Motor neuron (in vitro differentiated cells): ENCODE results near the gene AGO3. TPM values are rescaled to one million over a fixed set of nuclear protein-coding genes. Genes with fewer than 3 reads are reported as not detected.
"Not testable (repeated sequence)": the region's sequence is repeated elsewhere in the genome, so short reads cannot be mapped to it uniquely, and the experiment has no call there.

Experiments used
- ATAC-seq, 8 experiments: fragments of 200-7000 bp; cut with Tn5 transposase; replicated peaks in 6 of 8; 2 replicates each; pipeline ENCODE4 v1.8.0; 2021; ENCODE audit warnings: mild to moderate bottlenecking in 8 of 8, moderate library complexity in 8 of 8
- H3K27ac ChIP-seq, 2 donors: fragments of 250-450 bp; sonication (Bioruptor Pico); 2 replicates each; pipeline ENCODE4 v1.9.0; 2021; ENCODE audit warnings: antibody characterized with exemption in 2 of 2, mild to moderate bottlenecking in 2 of 2, moderate library complexity in 1 of 2
- H3K4me1 ChIP-seq, 2 donors: fragments of 250-450 bp; sonication (Bioruptor Pico); replicated peaks in 1 of 2; 2 replicates each; pipeline ENCODE4 v1.6.1; 2021; ENCODE audit warnings: antibody characterized with exemption in 2 of 2, mild to moderate bottlenecking in 2 of 2, moderate library complexity in 1 of 2
- H3K4me3 ChIP-seq, 5 donors: fragments of 250-450 bp; sonication (Bioruptor Pico); 2 replicates each; pipeline ENCODE4 v1.9.0; 2021; ENCODE audit warnings: antibody characterized with exemption in 5 of 5, mild to moderate bottlenecking in 5 of 5, moderate library complexity in 4 of 5
- WGBS, 10 experiments: fragments of 450-650 bp; shearing (Covaris generic); methylation state at CpG; one replicate each; pipeline ENCODE4 v1.0.0; 2022; 5-methylcytosine and 5-hydroxymethylcytosine counted together
- in situ Hi-C, 9 experiments: fragments of 400-800 bp; cut with MboI; loops; one replicate each; pipeline ENCODE4 v1.15.0; 2021; ENCODE audit warnings: low sequenced_read_pairs in 9 of 9, low pct_unique_long_range_greater_than_20kb in 2 of 9; ENCODE audit not compliant: unreplicated experiment in 9 of 9
- total RNA-seq, 8 experiments: library from RNA; unstranded; fragments of 300-600 nt; gene quantifications; 2 replicates each; pipeline versions ENCODE4 v1.2.3 to v1.2.4, GENCODE V29; 2022

Gene AGO3
- total RNA-seq, 8 experiments from 2014 or later = 10.5 to 35.0 (median 16.9) TPM

DNA sequence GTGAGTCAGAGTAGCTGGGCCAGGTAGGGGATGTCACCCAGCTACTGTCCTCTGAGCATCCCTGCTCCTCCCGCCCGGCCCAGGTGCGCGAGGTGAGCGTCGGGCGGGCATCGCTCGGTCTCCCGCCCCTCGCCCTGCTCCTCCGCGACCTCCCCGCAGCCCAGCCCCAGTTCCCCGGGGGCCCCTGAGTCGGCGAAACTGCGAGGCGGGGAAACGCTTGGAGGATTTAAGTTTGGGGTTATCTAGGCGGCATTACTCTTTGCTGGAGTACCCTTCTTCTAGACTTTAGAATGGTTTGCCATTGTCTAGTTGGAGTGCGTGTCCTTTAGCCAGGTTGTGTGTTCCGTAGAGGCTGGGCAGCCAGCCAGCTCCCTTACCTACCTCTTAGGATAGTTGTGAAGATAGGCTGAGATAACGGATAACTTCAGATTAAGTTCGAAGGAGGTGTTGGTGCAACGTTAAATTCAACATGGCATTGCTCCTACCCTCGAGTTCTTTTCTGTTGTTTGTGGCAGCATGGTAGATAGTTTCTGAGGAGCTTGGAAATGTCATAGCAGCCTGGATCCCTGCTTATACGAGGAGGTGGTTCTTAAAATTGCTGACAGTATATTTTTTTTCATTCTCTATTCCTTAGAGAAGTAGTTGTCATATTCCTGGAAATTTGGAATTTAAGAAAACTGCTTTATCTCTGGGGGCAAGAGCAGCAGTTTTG is 697 bp downstream of the AGO3 start:
- ATAC-seq = peak; percentile 2 to 52 (median 34)
- H3K4me3 ChIP-seq = peak overlapping the region; percentile 82 to 97 (median 91)
- peaks cover 19 to 48% of the 10 kb centered on the region in 2 donors for H3K4me1 ChIP-seq
- H3K27ac ChIP-seq = peak overlapping the region; percentile 95 to 97
- in situ Hi-C loops = no loop called here
- 0 to 12% (median 0%) methylated on average over 1 to 19 of the region's 28 CpGs; no CpG with 5 or more reads in 1 of the 10 experiments for WGBS, 10 experiments

DNA sequence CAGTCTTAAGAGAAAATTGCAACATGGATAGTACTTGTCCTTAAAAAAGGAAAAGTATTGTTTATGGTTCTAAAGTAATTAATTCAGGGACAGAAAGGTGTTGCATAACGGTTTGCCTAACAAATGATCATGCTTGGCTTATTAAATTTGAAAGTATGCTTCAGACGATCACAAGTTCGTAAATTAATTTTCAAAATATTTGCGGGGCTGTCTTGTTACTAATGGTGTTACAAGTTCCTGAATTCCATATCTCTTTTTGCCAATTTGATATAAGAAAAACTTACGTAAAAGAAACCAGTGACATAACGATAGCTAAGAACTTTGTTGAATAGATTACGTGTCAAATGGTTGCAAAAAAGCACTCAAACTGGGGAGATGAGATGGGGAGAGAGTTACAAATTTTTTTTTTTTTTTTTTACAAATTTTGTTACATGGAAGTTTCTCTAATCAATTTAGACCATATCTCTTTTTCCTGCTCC is 1.3 kb downstream of the AGO3 start:
- Histone ChIP-seq H3K27ac (no peak overlapping the region), H3K4me1 (peaks cover 19 to 49% of the 10 kb centered on the region in 2 donors), H3K4me3 (peak overlapping the region; percentile 82 to 97 (median 91))
- WGBS, 10 experiments = 9 to 62% (median 39%) methylated on average over 4 to 7 of the region's 7 CpGs
- ATAC-seq = no peak
- in situ Hi-C loops = no loop called here

DNA sequence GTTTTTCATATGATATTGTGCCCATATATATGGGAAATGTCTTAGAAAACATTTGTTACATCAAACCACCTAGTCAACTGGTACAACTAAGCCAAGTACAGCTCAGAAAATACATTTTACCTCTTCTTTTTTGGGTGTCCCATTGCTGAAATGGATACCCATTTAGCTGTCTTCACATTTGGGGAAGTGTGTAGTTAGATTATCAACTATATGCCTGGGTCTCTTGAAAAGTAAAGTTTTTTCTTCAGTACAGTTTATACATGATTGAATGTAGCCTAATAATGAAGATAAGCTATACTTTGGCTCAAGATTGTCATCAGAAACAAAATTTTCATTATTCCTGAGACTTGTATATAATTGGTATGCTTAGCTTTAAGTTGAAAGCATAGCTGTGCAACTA is 2.0 kb downstream of the AGO3 start:
- in situ Hi-C loops = no loop called here
- no peak for ATAC-seq
- peak overlapping the region in 1 of 5 donors; percentile 82 for H3K4me3 ChIP-seq
- peaks cover 19 to 49% of the 10 kb centered on the region in 2 donors for H3K4me1 ChIP-seq
- H3K27ac ChIP-seq = no peak overlapping the region

DNA sequence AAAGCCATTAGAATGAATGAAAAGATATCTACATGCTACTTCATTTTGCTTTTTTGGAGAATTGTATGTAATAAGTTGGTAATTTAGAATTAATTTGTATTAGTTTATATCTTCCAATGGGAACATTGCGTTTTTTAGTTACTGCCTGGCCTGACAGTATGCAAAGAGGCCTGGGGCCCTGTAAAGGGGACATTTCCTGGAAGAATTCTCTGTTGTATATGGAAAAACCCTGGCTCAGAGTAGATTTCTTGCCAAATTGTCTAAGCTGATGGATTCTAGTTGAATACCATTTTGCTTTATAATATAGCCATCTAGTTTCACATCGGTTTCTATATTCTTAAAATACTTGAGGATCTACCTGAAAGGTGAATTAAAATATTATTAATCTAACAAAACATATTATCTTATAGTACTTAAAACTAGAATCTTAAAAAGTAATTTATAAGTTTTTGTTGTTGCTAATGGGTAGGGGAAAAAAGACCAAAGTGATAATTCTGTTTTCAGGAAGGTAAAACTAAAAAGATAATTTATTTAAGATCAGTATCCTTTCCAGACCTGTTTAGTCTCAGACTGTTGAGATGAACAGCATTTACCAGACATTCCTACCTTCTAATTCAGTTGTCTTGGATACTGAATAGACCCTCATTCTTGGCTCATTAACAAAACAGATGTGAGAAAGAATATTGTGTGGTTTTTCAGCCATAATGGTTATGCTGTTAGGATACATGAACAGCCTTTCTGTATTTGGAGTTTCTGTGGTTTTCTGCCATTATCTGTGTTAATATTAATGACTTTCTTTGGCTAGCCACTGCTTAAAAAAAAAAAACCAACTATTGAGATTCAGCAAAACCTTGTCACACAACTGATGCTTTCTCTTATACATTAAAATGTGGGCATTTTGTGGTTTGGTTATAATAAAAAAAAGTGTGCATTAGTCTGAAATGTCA is 4.8 kb downstream of the AGO3 start:
- in situ Hi-C loops = no loop called here
- ATAC-seq = peak in 4 of 8 experiments; percentile 1 to 31 (median 8)
- Histone ChIP-seq H3K4me3 (peak overlapping the region in 1 of 5 donors; percentile 9), H3K4me1 (peaks cover 19 to 39% of the 10 kb centered on the region in 2 donors), H3K27ac (peak overlapping the region; percentile 46 to 58)
- 13 to 65% (median 35%) methylated on average over 2 of the region's 2 CpGs; no CpG with 5 or more reads in 1 of the 10 experiments for WGBS, 10 experiments

DNA sequence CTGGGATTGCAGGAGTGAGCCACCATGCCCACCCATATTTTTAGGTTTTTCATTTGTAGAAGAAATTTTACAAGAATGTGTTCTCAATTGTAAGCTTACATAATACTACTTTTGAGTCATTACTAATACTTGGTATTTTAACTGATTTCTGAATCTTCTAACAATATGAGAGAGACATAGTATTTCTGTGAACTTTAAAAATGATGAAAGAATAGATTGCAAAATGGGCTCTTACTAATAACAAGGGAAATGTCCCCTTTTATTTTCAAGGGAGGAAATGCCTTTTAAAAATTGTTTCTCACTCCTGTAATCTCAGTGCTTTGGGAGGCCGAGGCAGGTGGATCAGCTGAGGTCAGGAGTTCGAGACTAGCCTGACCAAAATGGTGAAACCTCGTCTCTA is 5.9 kb downstream of the AGO3 start:
- H3K27ac ChIP-seq = no peak overlapping the region
- WGBS, 10 experiments = 82 to 100% (median 100%) methylated on average over 1 to 3 of the region's 3 CpGs; no CpG with 5 or more reads in 2 of the 10 experiments
- H3K4me1 ChIP-seq = peaks cover 19 to 38% of the 10 kb centered on the region in 2 donors
- in situ Hi-C loops = no loop called here
- no peak for ATAC-seq
- H3K4me3 ChIP-seq = no peak overlapping the region

DNA sequence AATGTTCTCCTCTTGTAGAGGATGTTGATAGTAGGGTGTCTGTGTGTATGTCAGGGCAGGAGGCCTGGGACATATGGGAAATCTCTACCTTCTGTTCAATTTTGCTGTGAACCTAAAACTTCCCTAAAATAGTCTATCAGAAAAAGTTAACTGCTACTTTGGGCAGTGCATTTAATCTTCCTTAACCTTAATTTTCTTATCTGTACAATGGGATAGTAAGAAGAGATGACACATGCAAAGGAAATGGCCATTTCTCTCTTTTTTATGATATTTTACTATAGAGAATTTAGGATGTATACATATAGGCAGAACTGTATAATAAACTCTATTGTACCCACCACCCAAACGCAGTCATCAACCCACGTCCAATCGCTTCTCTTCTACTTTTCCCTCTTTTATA is 8.6 kb downstream of the AGO3 start:
- WGBS, 10 experiments = 93 to 100% (median 98%) methylated on average over 2 to 3 of the region's 3 CpGs
- in situ Hi-C loops = no loop called here
- ATAC-seq = no peak
- H3K4me1 ChIP-seq = peaks cover 15 to 17% of the 10 kb centered on the region in 2 donors
- no peak overlapping the region for H3K4me3 ChIP-seq
- H3K27ac ChIP-seq = no peak overlapping the region

DNA sequence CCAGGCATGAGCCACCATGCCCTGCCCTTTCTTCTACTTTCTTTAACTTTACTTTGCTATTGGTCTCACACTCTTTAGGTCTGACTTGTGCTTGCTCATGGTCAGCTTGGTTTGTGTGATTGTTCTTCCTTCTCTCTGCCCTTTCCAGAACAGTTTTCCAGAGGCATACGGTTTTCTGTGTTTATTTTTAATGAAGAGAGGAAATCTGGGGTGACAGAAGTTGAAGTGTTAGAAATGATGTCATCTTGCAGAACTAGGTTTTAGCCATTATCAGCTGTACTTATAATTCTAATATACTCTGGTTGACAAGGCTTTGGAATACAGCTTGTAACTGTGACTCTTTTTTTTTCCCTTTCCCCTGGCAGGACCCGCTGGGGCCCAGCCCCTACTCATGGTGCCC is 14.4 kb downstream of the AGO3 start:
- WGBS, 10 experiments = 20 to 100% (median 84%) methylated on average over 1 to 2 of the region's 2 CpGs; no CpG with 5 or more reads in 2 of the 10 experiments

DNA sequence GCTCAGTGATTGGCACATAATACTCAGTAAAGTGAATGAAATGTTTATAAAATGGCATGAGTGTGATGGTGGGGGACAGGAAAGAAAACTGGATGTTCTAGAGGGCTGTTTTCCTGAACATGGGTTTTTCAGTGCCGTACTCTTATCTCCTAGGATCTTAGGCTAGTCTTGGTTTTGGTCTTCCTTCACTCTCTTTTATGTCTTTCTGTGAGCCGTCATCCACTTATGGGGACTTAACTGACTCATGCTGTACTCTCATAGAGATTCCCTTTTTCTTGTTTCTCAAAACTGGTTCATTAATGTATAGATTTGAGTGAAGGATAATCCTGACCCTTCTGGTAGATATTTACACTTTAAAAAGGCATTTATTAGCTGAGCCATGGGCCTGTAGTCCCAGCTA is 16.6 kb downstream of the AGO3 start:
- H3K27ac ChIP-seq = no peak overlapping the region
- no peaks in the 10 kb centered on the region for H3K4me1 ChIP-seq
- WGBS, 10 experiments = 88 to 100% (median 100%) methylated on average over 1 to 2 of the region's 2 CpGs; no CpG with 5 or more reads in 1 of the 10 experiments
- no peak for ATAC-seq
- no peak overlapping the region for H3K4me3 ChIP-seq
- in situ Hi-C loops = no loop called here

More for the DNA sequence above, 14.4 kb downstream of the AGO3 start:
- Histone ChIP-seq H3K27ac (no peak overlapping the region), H3K4me1 (no peaks in the 10 kb centered on the region), H3K4me3 (no peak overlapping the region)
- in situ Hi-C loops = no loop called here
- no peak for ATAC-seq

DNA sequence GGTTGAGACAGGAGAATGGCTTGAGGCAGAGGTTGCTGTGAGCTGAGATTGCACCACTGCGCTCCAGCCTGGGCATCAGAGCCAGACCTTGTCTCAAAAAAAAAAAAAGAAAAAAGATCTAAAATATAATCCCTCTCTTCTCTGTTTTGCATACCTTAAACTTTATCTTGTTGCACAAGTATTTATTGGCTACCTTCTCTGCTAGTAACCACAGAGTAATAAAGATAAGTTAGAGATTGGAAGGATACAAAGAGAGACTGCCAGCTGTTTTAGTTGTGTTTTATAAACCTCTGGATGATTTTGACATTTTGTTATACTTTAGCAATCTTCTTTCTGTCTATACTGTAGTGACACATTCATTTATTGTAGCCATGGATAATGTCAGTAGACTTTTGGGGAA is 27.7 kb downstream of the AGO3 start:
- Histone ChIP-seq H3K27ac (no peak overlapping the region), H3K4me3 (no peak overlapping the region), H3K4me1 (no peaks in the 10 kb centered on the region)
- WGBS, 10 experiments = 80 to 100% (median 100%) methylated on average over 1 of the region's 1 CpG; no CpG with 5 or more reads in 4 of the 10 experiments
- in situ Hi-C loops = no loop called here
- no peak for ATAC-seq

DNA sequence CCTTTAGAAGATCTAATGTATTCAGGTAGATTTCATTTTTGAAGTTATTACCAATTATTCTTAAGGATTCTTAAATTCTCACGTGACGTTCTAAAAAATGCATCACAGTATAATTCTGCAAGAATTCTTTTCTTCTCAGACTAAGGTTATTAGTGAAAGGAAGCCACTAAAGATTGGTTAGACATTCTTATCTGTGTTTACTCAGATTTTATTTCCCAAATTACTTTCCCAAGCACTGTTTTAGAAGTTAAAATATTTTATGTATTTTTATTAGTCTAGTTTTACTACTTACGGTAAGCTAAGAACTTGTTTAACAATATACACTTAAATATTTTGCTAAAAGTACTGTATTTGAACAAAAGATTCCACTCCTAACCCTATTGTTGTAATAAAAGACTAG is 28.4 kb downstream of the AGO3 start:
- Histone ChIP-seq H3K4me3 (no peak overlapping the region), H3K27ac (no peak overlapping the region), H3K4me1 (no peaks in the 10 kb centered on the region)
- ATAC-seq = no peak
- 81 to 100% (median 93%) methylated on average over 1 to 3 of the region's 3 CpGs for WGBS, 10 experiments
- in situ Hi-C loops = no loop called here

DNA sequence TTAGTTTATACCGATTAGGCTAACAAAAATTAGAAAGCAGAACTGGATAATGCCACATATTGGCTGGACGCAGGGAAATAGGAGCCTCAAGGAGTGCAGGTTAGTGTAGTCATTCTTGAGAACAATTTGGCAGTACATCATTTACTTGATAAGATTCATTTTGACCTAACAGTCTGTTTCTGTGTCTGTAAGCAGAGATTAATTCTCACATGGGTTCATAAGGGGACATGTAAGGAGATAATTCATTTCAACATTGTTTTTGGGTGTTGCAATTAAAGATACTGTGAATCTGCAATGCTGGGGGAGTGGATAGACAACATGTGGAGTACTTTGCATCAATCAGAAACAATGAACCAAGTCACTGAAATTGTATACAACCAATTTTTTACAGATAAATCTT is 32.0 kb downstream of the AGO3 start:
- ATAC-seq = no peak
- in situ Hi-C loops = no loop called here
- Histone ChIP-seq H3K27ac (no peak overlapping the region), H3K4me1 (no peaks in the 10 kb centered on the region), H3K4me3 (no peak overlapping the region)
- 65 to 100% (median 98%) methylated on average over 1 to 2 of the region's 2 CpGs for WGBS, 10 experiments

DNA sequence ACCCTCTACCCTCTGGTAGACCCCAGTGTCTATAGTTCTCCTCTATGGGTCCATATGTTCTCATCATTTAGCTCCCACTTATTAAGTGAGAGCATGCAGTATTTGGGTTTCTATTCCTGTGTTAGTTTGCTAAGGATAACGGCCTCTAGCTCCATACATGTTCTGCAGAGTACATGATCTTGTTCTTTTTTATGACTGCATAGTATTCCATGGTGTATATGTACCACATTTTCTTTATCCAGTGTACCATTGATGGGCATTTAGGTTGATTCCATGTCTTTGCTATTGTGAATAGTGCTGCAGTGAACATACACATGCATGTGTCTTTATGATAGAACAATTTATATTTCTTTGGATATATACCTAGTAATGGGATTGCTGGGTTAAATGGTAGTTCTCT is 33.4 kb downstream of the AGO3 start:
- H3K4me1 ChIP-seq, in situ Hi-C loops, ATAC-seq, H3K4me3 ChIP-seq, H3K27ac ChIP-seq: not testable (repeated sequence)
- WGBS, 10 experiments = 89 to 100% (median 100%) methylated on average over 1 of the region's 1 CpG; no CpG with 5 or more reads in 2 of the 10 experiments

DNA sequence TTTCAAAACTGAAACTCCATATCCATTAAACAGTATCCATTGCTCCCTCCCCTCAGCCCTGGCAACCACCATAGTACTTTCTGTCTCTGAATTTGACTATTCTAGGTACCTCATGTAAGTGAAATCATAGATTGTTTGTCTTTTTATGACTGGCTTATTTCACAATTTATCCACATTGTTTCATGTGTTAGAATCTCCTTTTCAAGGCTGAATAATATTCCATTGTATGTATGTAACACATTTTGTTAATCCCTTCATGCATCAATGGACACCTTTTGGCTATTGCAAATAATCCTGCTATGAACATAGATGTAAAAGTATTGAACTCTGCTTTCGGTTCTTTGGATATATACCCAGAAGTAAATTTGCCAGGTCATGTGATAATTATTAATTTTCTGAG is 37.5 kb downstream of the AGO3 start:
- Histone ChIP-seq H3K4me3 (no peak overlapping the region), H3K27ac (no peak overlapping the region), H3K4me1 (no peaks in the 10 kb centered on the region)
- WGBS, 10 experiments = 73 to 100% (median 100%) methylated on average over 1 of the region's 1 CpG; no CpG with 5 or more reads in 1 of the 10 experiments
- in situ Hi-C loops = no loop called here
- no peak for ATAC-seq
